GM23338 (cell line): ENCODE results near the gene CRACR2A. TPM values are rescaled to one million over a fixed set of nuclear protein-coding genes. Genes with fewer than 3 reads are reported as not detected.

Source experiments
- ATAC-seq: fragments of 200-7000 bp; cut with Tn5 transposase; 3 replicates; pipeline ENCODE4 v1.9.1; 2020
- DNase-seq: peaks from one replicate; pipeline ENCODE4 v3.0.0-alpha.2; 2015; ENCODE audit warnings: low spot score
- H2AFZ ChIP-seq: fragments of 200-600 bp; sonication (generic); 2 replicates; pipeline ENCODE4 v1.8.0; 2016; ENCODE audit warnings: antibody characterized with exemption, mild to moderate bottlenecking, moderate library complexity
- H3F3A ChIP-seq: fragments of 200-600 bp; sonication (generic); replicated peaks from 2 replicates; pipeline ENCODE4 v1.8.0; 2017; ENCODE audit warnings: antibody characterized with exemption, mixed run types, low read depth
- H3K27ac ChIP-seq: fragments of 200-600 bp; sonication (generic); 2 replicates; pipeline ENCODE4 v1.6.1; 2016; ENCODE audit warnings: low read depth
- H3K27me3 ChIP-seq: fragments of 200-600 bp; sonication (generic); 2 replicates; pipeline ENCODE4 v1.8.0; 2016; ENCODE audit warnings: mild to moderate bottlenecking, mixed run types, moderate library complexity; ENCODE audit not compliant: insufficient read depth
- H3K36me3 ChIP-seq: fragments of 200-600 bp; sonication (generic); 2 replicates; pipeline ENCODE4 v1.8.0; 2016; ENCODE audit warnings: mild to moderate bottlenecking; ENCODE audit not compliant: insufficient read depth
- H3K4me1 ChIP-seq: fragments of 200-600 bp; sonication (generic); 2 replicates; pipeline ENCODE4 v1.8.0; 2016; ENCODE audit warnings: mild to moderate bottlenecking, moderate library complexity; ENCODE audit not compliant: insufficient read depth
- H3K4me2 ChIP-seq: fragments of 200-600 bp; sonication (generic); 2 replicates; pipeline ENCODE4 v1.7.1; 2017; ENCODE audit warnings: mixed run types
- H3K4me3 ChIP-seq: fragments of 200-600 bp; sonication (generic); 2 replicates; pipeline ENCODE4 v1.6.1; 2016; ENCODE audit warnings: mixed run types
- H3K79me2 ChIP-seq: fragments of 200-600 bp; sonication (generic); replicated peaks from 2 replicates; pipeline ENCODE4 v1.8.0; 2017; ENCODE audit warnings: mild to moderate bottlenecking; ENCODE audit not compliant: insufficient read depth
- H3K9me2 ChIP-seq: fragments of 200-600 bp; sonication (generic); 2 replicates; pipeline ENCODE4 v1.8.0; 2017; ENCODE audit not compliant: insufficient read depth
- H4K20me1 ChIP-seq: fragments of 200-600 bp; sonication (generic); replicated peaks from 2 replicates; pipeline ENCODE4 v1.8.0; 2017; ENCODE audit warnings: mild to moderate bottlenecking; ENCODE audit not compliant: insufficient read depth
- H3K27ac Mint-ChIP-seq: 2 replicates; pipeline ENCODE4 v1.8.0; 2020; ENCODE audit warnings: inconsistent platforms, mild to moderate bottlenecking, moderate library complexity, mixed read lengths
- H3K27me3 Mint-ChIP-seq: 3 replicates; pipeline ENCODE4 v1.8.0; 2022; ENCODE audit warnings: low read depth, mild to moderate bottlenecking, moderate library complexity, mixed read lengths, inconsistent platforms; ENCODE audit not compliant: insufficient read depth, poor library complexity
- H3K36me3 Mint-ChIP-seq: 3 replicates; pipeline ENCODE4 v1.8.0; 2021; ENCODE audit warnings: low read depth, mild to moderate bottlenecking, inconsistent platforms, moderate library complexity, mixed read lengths
- H3K4me1 Mint-ChIP-seq: 3 replicates; pipeline ENCODE4 v1.8.0; 2020; ENCODE audit warnings: mild to moderate bottlenecking, inconsistent platforms, mixed read lengths
- H3K4me3 Mint-ChIP-seq: 3 replicates; pipeline ENCODE4 v1.8.0; 2021; ENCODE audit warnings: moderate library complexity, mild to moderate bottlenecking, inconsistent platforms, mixed read lengths
- H3K9me3 Mint-ChIP-seq: 3 replicates; pipeline ENCODE4 v1.8.0; 2020; ENCODE audit warnings: moderate library complexity, mild to moderate bottlenecking, inconsistent platforms, mixed read lengths
- CREB1 ChIP-seq: fragments of 250-450 bp; sonication (Bioruptor Pico); IDR thresholded peaks from 2 replicates; pipeline ENCODE4 v1.5.0; 2020; ENCODE audit warnings: low read depth, mild to moderate bottlenecking, moderate library complexity
- CTCF ChIP-seq, 2 experiments: fragments of 200-600 bp in 1 of 2; sonication (generic) in 1 of 2; conservative IDR thresholded peaks; 2 replicates each; pipeline versions ENCODE4 v1.5.1 to v1.6.1; 2016 to 2017; ENCODE audit warnings: antibody characterized with exemption in 2 of 2, low read depth in 2 of 2, mild to moderate bottlenecking in 2 of 2, moderate library complexity in 1 of 2
- EZH2 ChIP-seq: fragments of 200-600 bp; sonication (generic); IDR thresholded peaks from one replicate; pipeline ENCODE4 v1.8.0; 2017; ENCODE audit warnings: antibody characterized with exemption, mild to moderate bottlenecking, low read depth; ENCODE audit not compliant: unreplicated experiment
- EZH2phosphoT487 ChIP-seq: fragments of 200-600 bp; sonication (generic); IDR thresholded peaks from one replicate; pipeline ENCODE4 v1.8.1; 2018; ENCODE audit warnings: antibody characterized with exemption; ENCODE audit not compliant: unreplicated experiment
- JUNB ChIP-seq: IDR thresholded peaks from one replicate; pipeline ENCODE4 v1.6.1; 2016; ENCODE audit warnings: antibody characterized with exemption; ENCODE audit not compliant: unreplicated experiment
- NANOG ChIP-seq: IDR thresholded peaks from 2 replicates; pipeline ENCODE4 v1.6.1; 2016; ENCODE audit warnings: antibody characterized with exemption, borderline replicate concordance
- POLR2AphosphoS5 ChIP-seq: IDR thresholded peaks from 2 replicates; pipeline ENCODE4 v1.6.1; 2016; ENCODE audit warnings: antibody characterized with exemption, low read depth
- STAT1 ChIP-seq: IDR thresholded peaks from one replicate; pipeline ENCODE4 v1.6.1; 2016; ENCODE audit warnings: antibody characterized with exemption; ENCODE audit not compliant: unreplicated experiment
- ZNF114 ChIP-seq: fragments of 250-450 bp; sonication (Bioruptor Pico); IDR thresholded peaks from 2 replicates; pipeline ENCODE4 v1.5.0; 2020; ENCODE audit warnings: mild to moderate bottlenecking, moderate library complexity
- ZNF331 ChIP-seq: fragments of 250-450 bp; sonication (Bioruptor Pico); IDR thresholded peaks from 2 replicates; pipeline ENCODE4 v1.5.0; 2020; ENCODE audit warnings: low read depth, mild to moderate bottlenecking, moderate library complexity
- polyA plus RNA-seq: library from polyadenylated mRNA; unstranded; fragments of >200 nt; fragmentation: Nextera tagmentation; extraction: Ambion mirVana; gene quantifications from 2 replicates; pipeline ENCODE4 v1.2.1, GENCODE V29; 2016
- total RNA-seq: library from RNA; depleted of rRNA; stranded (reverse); fragments of >200 nt; shearing (Covaris generic); gene quantifications from 2 replicates; pipeline ENCODE4 v1.2.3, GENCODE V29; 2014
- TF ChIP-seq, protein P1 (sequence below): fragments of 250-450 bp; sonication (Bioruptor Pico); IDR thresholded peaks from 2 replicates; pipeline ENCODE4 v1.5.0; 2020; ENCODE audit warnings: mild to moderate bottlenecking, moderate library complexity
- TF ChIP-seq, protein P2 (sequence below): IDR thresholded peaks from 2 replicates; pipeline ENCODE4 v1.6.1; 2016; ENCODE audit warnings: antibody characterized with exemption
- TF ChIP-seq, protein P3 (sequence below): IDR thresholded peaks from one replicate; pipeline ENCODE4 v1.6.1; 2018; ENCODE audit warnings: antibody characterized with exemption; ENCODE audit not compliant: unreplicated experiment

The CRACR2A gene
- total and polyA plus RNA-seq, 2 experiments from 2014 or later = 1.5 to 3.0 TPM

GRCh38 chr12:3746758-3747157 is 6.2 kb downstream of the CRACR2A start:
- H3K27ac Mint-ChIP-seq = no peak overlapping the region
- Histone ChIP-seq H3K9me2 (peaks cover 6% of the 10 kb centered on the region; the same call in 1 of the 2 replicates), H3K4me1 (no peaks in the 10 kb centered on the region), H3K36me3 (no peaks in the 10 kb centered on the region), H2AFZ (no peak overlapping the region), H3K4me2 (no peak overlapping the region), H3F3A (no peaks in the 10 kb centered on the region), H3K79me2 (no peaks in the 10 kb centered on the region), H3K27me3 (no peaks in the 10 kb centered on the region), H4K20me1 (0 out of 2 replicates have a peak, but pooled peaks cover 5% of the 10 kb centered on the region), H3K27ac (no peak overlapping the region), H3K4me3 (no peak overlapping the region)
- peaks cover 2% of the 10 kb centered on the region; the same call in 2 of the 3 replicates for H3K9me3 Mint-ChIP-seq
- H3K4me3 Mint-ChIP-seq = no peak overlapping the region
- TF ChIP-seq EZH2 = no peak
- TF ChIP-seq, protein P1, sequence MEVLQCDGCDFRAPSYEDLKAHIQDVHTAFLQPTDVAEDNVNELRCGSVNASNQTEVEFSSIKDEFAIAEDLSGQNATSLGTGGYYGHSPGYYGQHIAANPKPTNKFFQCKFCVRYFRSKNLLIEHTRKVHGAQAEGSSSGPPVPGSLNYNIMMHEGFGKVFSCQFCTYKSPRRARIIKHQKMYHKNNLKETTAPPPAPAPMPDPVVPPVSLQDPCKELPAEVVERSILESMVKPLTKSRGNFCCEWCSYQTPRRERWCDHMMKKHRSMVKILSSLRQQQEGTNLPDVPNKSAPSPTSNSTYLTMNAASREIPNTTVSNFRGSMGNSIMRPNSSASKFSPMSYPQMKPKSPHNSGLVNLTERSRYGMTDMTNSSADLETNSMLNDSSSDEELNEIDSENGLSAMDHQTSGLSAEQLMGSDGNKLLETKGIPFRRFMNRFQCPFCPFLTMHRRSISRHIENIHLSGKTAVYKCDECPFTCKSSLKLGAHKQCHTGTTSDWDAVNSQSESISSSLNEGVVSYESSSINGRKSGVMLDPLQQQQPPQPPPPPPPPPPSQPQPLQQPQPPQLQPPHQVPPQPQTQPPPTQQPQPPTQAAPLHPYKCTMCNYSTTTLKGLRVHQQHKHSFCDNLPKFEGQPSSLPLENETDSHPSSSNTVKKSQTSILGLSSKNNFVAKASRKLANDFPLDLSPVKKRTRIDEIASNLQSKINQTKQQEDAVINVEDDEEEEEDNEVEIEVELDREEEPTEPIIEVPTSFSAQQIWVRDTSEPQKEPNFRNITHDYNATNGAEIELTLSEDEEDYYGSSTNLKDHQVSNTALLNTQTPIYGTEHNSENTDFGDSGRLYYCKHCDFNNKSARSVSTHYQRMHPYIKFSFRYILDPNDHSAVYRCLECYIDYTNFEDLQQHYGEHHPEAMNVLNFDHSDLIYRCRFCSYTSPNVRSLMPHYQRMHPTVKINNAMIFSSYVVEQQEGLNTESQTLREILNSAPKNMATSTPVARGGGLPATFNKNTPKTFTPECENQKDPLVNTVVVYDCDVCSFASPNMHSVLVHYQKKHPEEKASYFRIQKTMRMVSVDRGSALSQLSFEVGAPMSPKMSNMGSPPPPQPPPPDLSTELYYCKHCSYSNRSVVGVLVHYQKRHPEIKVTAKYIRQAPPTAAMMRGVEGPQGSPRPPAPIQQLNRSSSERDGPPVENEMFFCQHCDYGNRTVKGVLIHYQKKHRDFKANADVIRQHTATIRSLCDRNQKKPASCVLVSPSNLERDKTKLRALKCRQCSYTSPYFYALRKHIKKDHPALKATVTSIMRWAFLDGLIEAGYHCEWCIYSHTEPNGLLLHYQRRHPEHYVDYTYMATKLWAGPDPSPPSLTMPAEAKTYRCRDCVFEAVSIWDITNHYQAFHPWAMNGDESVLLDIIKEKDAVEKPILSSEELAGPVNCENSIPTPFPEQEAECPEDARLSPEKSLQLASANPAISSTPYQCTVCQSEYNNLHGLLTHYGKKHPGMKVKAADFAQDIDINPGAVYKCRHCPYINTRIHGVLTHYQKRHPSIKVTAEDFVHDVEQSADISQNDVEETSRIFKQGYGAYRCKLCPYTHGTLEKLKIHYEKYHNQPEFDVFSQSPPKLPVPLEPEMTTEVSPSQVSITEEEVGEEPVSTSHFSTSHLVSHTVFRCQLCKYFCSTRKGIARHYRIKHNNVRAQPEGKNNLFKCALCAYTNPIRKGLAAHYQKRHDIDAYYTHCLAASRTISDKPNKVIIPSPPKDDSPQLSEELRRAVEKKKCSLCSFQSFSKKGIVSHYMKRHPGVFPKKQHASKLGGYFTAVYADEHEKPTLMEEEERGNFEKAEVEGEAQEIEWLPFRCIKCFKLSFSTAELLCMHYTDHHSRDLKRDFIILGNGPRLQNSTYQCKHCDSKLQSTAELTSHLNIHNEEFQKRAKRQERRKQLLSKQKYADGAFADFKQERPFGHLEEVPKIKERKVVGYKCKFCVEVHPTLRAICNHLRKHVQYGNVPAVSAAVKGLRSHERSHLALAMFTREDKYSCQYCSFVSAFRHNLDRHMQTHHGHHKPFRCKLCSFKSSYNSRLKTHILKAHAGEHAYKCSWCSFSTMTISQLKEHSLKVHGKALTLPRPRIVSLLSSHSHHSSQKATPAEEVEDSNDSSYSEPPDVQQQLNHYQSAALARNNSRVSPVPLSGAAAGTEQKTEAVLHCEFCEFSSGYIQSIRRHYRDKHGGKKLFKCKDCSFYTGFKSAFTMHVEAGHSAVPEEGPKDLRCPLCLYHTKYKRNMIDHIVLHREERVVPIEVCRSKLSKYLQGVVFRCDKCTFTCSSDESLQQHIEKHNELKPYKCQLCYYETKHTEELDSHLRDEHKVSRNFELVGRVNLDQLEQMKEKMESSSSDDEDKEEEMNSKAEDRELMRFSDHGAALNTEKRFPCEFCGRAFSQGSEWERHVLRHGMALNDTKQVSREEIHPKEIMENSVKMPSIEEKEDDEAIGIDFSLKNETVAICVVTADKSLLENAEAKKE (CRISPR knock-in tag) = no peak
- no peak for TF ChIP-seq CREB1 (CRISPR knock-in tag)
- no peak for TF ChIP-seq JUNB
- no peak for TF ChIP-seq STAT1
- TF ChIP-seq NANOG = no peak
- no peak for TF ChIP-seq EZH2phosphoT487
- TF ChIP-seq CTCF (conservative IDR thresholded peaks at IDR 0.05; ENCODE audit: low read depth in 2 of 2) = no peak
- TF ChIP-seq, protein P2, sequence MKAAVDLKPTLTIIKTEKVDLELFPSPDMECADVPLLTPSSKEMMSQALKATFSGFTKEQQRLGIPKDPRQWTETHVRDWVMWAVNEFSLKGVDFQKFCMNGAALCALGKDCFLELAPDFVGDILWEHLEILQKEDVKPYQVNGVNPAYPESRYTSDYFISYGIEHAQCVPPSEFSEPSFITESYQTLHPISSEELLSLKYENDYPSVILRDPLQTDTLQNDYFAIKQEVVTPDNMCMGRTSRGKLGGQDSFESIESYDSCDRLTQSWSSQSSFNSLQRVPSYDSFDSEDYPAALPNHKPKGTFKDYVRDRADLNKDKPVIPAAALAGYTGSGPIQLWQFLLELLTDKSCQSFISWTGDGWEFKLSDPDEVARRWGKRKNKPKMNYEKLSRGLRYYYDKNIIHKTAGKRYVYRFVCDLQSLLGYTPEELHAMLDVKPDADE = no peak
- TF ChIP-seq ZNF331 (CRISPR knock-in tag) = no peak
- TF ChIP-seq, protein P3, sequence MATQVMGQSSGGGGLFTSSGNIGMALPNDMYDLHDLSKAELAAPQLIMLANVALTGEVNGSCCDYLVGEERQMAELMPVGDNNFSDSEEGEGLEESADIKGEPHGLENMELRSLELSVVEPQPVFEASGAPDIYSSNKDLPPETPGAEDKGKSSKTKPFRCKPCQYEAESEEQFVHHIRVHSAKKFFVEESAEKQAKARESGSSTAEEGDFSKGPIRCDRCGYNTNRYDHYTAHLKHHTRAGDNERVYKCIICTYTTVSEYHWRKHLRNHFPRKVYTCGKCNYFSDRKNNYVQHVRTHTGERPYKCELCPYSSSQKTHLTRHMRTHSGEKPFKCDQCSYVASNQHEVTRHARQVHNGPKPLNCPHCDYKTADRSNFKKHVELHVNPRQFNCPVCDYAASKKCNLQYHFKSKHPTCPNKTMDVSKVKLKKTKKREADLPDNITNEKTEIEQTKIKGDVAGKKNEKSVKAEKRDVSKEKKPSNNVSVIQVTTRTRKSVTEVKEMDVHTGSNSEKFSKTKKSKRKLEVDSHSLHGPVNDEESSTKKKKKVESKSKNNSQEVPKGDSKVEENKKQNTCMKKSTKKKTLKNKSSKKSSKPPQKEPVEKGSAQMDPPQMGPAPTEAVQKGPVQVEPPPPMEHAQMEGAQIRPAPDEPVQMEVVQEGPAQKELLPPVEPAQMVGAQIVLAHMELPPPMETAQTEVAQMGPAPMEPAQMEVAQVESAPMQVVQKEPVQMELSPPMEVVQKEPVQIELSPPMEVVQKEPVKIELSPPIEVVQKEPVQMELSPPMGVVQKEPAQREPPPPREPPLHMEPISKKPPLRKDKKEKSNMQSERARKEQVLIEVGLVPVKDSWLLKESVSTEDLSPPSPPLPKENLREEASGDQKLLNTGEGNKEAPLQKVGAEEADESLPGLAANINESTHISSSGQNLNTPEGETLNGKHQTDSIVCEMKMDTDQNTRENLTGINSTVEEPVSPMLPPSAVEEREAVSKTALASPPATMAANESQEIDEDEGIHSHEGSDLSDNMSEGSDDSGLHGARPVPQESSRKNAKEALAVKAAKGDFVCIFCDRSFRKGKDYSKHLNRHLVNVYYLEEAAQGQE = no peak
- no peak for TF ChIP-seq ZNF114 (CRISPR knock-in tag)
- no peak for TF ChIP-seq POLR2AphosphoS5
- ATAC-seq (no peak), DNase-seq (no peak)
- peaks cover 16% of the 10 kb centered on the region for H3K27me3 Mint-ChIP-seq
- H3K36me3 Mint-ChIP-seq = no peaks in the 10 kb centered on the region
- no peaks in the 10 kb centered on the region for H3K4me1 Mint-ChIP-seq
